Activated T-helper 9 cell treated with anti-CD3 and anti-CD28 coated beads, Interleukin-2, amount 50 U/mL, for 16 hours (primary cell): ENCODE measurements around the gene RAD51B.
"Not testable (repeated sequence)": the region's sequence is repeated elsewhere in the genome, so short reads cannot be mapped to it uniquely, and the experiment has no call there.

Experiments
- DNase-seq: peaks from one replicate; pipeline ENCODE4 v3.0.0-alpha.2; 2020; ENCODE audit warnings: low read depth

Gene RAD51B

DNA sequence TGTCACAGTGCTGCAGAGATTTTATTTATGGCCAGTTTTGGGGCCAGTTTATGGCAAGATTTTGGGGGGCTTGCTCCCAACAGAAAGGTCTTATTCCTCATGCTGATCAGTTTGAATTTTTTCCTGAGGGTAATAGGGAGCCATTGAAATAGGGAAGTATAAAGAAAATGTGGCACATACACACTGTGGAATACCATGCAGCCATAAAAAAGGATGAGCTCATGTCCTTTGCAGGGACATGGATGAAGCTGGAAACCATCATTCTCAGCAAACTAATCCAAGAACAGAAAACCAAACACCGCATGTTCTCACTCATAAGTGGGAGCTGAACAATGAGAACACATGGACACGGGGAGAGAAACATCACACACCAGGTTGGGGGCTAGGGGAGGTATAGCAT lies 483.4 kb downstream of the RAD51B start:
- not testable (repeated sequence) for DNase-seq

- no peak for DNase-seq
These were observed 486.2 kb downstream of the RAD51B start for GRCh38 chr14:68305738-68306137.

DNA sequence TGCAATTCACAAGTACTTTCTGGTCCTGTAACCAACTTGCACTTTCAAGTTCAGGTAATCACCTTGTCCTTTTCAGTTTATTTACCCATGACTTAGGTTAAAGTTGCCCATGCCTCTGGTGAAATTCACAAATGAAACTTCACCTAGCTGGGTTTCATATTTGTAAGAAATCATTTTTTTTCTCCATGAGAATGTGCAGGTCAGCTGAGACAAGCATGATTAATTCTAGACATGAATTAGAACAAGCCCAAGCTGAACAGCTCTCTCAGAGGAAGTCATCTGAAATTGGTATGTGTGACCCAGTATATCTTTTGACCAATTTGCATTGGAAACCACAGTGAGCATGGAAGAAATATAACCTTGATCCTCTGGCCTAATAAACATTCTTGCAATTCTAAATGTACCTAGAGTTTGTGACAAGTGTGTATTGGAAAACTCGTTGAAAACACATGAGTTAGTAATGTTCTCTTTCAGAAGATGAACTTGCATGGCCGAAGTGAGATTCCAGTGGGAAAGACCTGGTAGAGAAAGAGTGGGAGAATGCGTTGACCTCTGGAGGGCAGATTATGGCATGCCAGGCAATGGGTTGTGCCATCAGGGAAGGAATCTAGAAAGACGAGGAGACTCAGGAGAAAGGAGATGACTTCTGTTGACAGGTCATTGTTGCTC lies 486.8 kb downstream of the RAD51B start:
- no peak for DNase-seq

DNA sequence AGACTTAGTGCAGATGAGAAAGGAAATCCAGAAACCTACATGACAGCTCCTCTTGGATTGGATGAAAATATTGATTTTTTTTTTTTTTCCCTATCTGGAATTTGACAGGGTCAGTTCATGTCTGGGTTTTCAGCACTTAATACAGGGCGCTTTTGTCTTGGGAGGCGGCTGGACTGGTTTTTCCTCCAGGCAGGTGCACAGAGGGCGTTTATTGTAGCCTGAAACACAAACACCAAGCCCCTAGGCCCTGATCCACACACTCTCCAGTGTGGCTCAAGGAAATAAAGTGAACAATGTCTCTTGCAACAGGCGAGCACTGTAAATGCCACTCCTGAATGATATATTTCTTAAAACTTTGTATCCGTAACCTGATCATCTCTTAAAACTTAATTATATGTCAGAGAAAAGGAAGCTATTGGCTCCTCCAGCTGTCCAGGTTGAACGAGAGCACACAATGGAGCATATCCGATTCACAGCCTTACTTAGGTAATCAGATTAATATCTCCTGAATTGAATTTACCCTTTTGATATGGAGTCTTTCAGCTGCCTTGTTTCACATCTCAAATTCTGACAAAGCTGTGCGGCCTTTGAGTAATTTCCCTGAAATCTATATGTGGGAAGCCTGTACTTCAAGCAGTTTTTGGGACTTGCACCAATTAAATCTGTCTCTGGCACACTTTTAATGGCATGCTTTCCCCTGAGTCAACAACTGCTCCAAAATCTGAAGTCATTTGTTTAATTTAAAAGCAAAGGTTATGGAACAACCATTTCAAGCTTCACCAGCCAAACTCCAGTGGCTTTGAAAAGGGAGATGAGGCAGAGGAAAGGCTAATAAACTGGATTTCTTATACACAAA lies 487.6 kb downstream of the RAD51B start:
- no peak for DNase-seq

GRCh38 chr14:68307790-68308168 lies 488.2 kb downstream of the RAD51B start:
- DNase-seq, result no peak

DNA sequence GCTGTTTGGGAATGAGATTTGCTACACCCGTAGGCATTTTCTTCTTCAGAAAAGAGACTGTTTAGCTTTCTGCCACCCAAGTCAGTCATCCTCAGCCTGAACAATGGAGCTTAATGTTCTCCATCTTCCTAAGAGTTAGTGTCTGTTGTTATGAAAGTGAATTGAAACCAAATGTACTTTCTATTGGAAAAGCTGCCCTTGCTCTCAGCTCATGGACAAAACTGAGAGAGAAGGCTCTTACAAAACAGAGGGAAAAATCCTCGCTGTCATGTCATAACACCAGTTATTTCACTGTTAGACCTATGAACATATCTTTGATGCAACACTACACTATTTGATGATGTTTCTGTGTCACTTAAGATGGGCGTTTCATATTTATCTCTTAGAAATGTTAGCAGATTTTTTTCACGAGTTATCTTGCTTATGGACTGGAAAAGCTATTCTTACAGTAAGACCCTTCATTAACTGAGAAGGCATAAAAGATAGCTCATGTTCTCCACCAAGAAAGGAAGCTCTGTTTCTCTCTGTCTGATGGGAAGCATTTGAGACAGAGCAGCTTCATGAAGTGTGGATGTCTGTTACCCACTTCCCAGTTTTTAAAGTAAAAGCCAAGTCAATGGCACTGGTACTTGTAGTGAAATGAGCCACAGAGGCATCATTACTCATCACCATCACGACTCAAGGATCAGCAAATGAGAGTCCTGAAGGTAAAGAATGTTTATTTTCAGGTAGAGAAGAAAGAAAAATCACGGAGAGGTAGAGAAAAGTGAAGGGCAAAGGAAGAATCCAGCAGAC lies 489.3 kb downstream of the RAD51B start:
- DNase-seq, result no peak

DNA sequence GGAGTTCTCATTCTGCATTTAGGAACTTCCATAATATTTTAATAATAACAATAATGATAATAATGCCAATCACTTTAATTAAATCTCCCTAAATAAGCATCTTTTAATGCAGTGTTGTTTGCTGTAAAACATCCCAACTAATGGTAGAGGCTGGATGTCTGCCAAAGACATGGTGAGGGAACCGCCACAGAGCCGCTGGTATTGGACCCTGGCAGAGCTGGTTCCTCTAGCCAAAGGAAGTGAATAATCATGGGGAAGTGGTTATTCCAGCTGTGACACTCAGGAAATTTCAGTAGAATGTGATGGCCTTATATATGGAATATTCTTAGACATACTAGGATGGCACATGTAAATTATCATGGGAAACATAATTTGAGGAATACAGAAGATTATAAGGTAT lies 490.0 kb downstream of the RAD51B start:
- no peak for DNase-seq

- DNase-seq, result no peak
These were observed 492.7 kb downstream of the RAD51B start for GRCh38 chr14:68312300-68312699.

DNA sequence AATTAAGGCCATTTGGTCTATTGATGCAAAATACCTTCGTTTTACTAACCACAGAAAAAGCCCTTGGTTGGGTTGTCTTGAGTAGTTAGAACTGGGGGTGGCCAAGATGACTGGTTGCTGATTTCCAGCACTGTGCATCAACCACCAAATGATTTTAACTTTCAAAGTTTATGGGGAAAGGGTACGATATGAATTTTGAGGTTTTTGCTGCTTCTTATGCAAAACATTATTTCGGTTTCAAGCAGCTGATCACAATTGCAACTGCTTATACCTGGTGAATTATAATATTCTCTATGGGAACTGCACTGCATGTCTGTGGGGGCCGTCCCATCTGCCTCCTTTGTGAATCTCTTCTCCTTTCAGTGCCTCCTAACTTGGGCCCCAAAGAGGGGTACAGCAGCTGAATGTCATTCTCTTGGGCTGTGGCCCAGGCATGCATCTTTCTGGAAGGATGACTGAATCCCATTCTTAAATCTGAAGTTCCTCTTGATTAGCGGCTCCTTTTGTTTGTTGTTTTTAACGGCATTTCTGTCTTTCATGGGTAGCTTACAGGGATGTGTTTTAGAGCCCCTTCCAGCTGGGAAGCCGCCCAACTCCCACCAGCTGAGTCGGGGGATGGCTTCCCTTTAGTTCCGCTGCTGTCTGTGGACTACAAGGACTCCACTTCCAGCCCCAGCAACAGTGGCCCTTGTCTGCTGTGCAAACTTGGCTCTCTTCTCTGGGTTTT lies 493.5 kb downstream of the RAD51B start:
- no peak for DNase-seq

DNA sequence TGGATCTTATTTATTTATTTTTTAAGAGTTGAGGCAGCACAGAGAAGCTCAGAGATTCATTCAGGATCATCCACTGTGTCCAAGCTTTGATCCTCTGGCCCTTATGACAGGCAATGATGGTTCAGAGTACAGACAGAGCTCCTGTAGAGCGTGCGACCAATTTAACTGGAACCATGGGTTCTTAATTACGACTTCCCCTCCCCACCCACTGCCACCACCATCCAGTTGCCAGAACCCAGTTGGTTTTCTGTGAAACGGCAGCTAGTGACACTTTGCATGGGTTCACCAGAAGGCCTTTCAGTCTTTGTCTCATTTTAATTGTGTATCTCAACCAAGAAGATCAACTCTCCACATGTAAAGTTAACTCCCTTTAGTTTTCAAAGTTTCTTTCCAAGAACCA lies 495.1 kb downstream of the RAD51B start:
- DNase-seq, result no peak

DNA sequence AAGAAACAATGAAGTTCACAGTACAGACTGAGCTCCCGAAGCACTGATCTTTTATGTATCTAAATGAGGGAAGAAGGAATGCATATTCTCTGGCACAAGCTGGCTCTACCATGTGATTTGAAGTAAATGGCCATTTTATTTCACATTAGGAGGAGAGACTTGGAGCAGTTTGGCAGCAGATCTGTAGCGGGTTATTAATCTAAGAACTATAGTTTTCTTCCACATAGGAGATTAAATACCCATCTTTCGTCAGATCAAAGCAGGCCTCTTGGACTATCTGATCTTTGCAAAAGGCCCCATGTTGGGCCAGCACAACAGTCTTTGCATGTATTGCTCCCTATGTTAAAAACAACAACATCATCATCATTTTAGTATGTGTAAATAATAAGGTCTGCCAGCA lies 495.5 kb downstream of the RAD51B start:
- no peak for DNase-seq

GRCh38 chr14:68316078-68316868 lies 496.7 kb downstream of the RAD51B start:
- DNase-seq, result no peak

- DNase-seq, result no peak
These were observed 497.7 kb downstream of the RAD51B start for GRCh38 chr14:68317239-68317638.

DNA sequence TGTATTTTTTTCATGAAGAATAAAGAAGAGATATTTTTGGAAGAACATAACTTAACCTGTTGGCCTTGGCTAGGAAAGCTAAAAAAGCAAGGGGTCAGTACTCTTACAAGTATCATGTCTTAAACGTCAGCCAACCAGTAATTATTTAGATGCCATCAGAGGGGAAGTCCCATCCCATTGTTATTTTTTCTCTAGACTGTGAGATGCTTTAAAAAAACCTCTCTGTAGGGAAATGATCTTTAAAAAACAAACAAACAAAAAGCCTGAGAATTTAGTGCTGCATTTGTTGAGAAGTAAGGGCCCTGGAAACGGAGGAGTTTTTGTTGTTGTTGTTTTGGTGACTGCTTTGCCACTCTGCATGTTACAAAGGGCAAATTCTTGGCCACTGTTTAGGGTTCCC lies 499.2 kb downstream of the RAD51B start:
- no peak for DNase-seq

DNA sequence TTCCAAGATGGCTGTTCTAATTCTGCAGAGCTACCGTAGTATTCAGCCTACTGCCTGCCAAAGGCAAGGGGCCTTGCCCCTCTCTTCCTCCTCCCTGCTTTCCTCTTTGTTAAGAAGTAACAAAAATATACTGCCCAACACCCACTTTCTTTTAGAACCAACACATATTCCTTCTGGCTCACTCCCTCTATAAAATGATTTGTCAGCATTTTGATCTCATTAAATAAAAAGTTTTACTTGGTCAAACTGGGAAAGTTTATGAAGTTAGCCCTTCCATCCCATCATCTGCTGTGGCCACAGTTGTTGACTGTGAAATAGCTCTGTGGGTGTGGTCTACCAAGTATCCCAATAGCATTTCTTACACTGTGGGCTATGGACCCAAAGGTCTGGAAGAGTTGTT lies 500.9 kb downstream of the RAD51B start:
- DNase-seq, result no peak

- no peak for DNase-seq
These were observed 503.5 kb downstream of the RAD51B start for GRCh38 chr14:68322940-68323620.

GRCh38 chr14:68325267-68325807 lies 505.8 kb downstream of the RAD51B start:
- DNase-seq, result no peak

DNA sequence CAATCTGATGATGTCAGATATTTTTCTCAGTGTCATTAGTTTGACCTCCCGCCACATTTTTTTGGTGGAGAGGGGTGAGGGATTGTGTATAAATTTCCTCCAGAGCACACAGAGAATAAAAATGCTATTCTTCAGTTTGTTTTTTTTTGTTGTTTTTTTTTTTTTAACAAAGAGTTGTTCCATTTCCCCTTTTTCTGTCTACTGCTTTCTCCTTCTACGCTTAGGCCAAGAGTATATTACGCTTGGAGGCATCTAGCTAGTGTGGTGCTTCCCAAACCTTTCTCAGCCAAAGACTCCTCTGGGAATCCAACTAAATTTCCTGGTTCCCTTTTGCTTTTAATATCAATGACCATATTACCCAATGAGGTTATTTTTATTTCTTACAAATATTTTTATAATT lies 507.7 kb downstream of the RAD51B start:
- DNase-seq, result no peak

DNA sequence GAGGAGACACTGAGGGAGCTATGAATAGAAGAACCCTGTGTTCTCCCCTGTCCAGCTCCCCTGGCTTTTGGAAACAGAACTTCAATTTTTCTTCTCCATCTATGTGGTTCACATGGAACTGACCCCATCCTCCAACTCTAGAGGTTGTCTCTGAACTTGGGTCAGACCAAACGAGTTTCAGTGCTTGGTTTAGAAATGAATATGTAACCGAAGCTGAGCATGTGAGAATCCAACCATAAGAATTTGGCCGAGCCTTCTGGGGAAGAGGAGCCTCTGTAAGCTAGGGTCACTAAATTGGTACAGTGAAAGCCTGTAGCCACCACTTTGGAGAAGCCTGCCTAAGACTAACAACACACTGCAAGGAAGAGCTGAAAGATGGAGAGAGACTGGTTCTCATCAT lies 508.9 kb downstream of the RAD51B start:
- DNase-seq, result no peak

DNA sequence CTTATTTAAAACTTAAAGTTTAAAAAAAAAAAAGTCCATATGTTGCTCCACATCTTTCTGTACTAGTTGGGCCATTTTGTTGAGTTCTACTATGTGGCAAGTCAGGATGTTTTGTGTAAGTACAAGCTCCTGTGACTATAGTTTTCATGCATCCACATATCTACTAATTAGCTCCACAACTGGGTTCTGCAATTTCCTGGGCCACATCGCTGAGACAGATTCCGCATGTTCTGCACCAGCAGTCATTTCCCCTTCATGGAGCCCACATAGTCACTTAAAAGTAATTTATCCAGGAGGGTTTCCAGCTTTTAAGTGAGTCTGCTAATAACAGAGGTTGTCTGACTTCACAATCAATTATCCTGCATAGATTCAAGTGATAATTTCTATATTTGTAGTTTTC lies 511.8 kb downstream of the RAD51B start:
- no peak for DNase-seq
